Measurements from ENCODE around the gene MRPL27. TPM values are rescaled to one million over a fixed set of nuclear protein-coding genes. Genes with fewer than 3 reads are reported as not detected.

MRPL27 gene
- total and polyA plus RNA-seq, 2 of the 4 experiments (the other 2 are of a cell fraction) = 176 to 202 TPM

GRCh38 chr17:50371526-50371925 lies 1.5 kb downstream of the MRPL27 start:
- H4K20me1 ChIP-seq (ENCODE audit: insufficient read depth, low read length) = no peaks in the 10 kb centered on the region
- H3K4me3 ChIP-seq (ENCODE audit: insufficient read depth, low read depth, low read length) = no peak overlapping the region
- H3K4ac ChIP-seq (ENCODE audit: low read depth, low read length) = peak overlapping the region; percentile 30; the same call in 1 of the 2 replicates
- DNase-seq = no peak
- H3K9me1 ChIP-seq (ENCODE audit: insufficient read depth, low read length) = peaks cover 7% of the 10 kb centered on the region; the same call in 1 of the 2 replicates
- H3K4me1 ChIP-seq (ENCODE audit: control insufficient read depth, insufficient read depth, low read length) = no peaks in the 10 kb centered on the region
- in situ Hi-C loops (cut with MboI; ENCODE audit: low sequenced_read_pairs) = no loop called here
- ATAC-seq (ENCODE audit: low read depth) = no peak
- H3K23ac ChIP-seq (ENCODE audit: low read depth, low read length) = peak overlapping the region; percentile 77; the same call in 1 of the 2 replicates
- CTCF ChIA-PET = interaction anchor here (1.8 kb wide), 1 partner anchor 10 kb away, joined by 7 read pairs; no protein-coding TSS in a partner anchor
- peak overlapping the region; percentile 76; the same call in 1 of the 2 replicates for H2AK5ac ChIP-seq (ENCODE audit: low read depth, low read length)
- H3K9me3 ChIP-seq (ENCODE audit: control insufficient read depth, insufficient read depth, low read length) = no peaks in the 10 kb centered on the region
- 0 out of 2 replicates have a peak overlapping the region, but pooled peaks have one; percentile 12 for H2BK120ac ChIP-seq (ENCODE audit: low read depth, low read length)
- no peak overlapping the region; the same call in 1 of the 2 replicates for H3K14ac ChIP-seq (replicated peaks; ENCODE audit: low read depth, low read length)
- no peak overlapping the region; the same call in 1 of the 2 replicates for H3K27ac ChIP-seq (ENCODE audit: insufficient read depth, low read length)
- H4K8ac ChIP-seq (ENCODE audit: low read depth in 2 of 2, low read length in 2 of 2) = peak overlapping the region in 1 of 2 experiments; percentile 56; a peak in 2 of 4 replicates
- H3K27me3 ChIP-seq (ENCODE audit: control insufficient read depth, insufficient read depth, low read length) = no peaks in the 10 kb centered on the region
- BruUV-seq (replicated peaks) = no TSS peak
- no CpG with 5 or more reads among the region's 2 CpGs for WGBS, 2 experiments (ENCODE audit: extremely low coverage in 2 of 2, insufficient read length in 1 of 2)
- H2AFZ ChIP-seq (replicated peaks; ENCODE audit: low read length, poor library complexity) = no peak overlapping the region
- peak overlapping the region; percentile 38 for H2AK9ac ChIP-seq (replicated peaks; ENCODE audit: low read depth, low read length, poor library complexity)
- POLR2A ChIA-PET (ENCODE audit: unreplicated experiment) = no interaction called here
- H3K36me3 ChIP-seq (ENCODE audit: control insufficient read depth, insufficient read depth, low read length) = peaks cover 31% of the 10 kb centered on the region
- H3K9ac ChIP-seq (ENCODE audit: low read depth, low read length) = no peak overlapping the region
- intact Hi-C loops (cut with micrococcal nuclease) = no loop called here
- H2BK20ac ChIP-seq (ENCODE audit: low read depth, low read length) = no peak overlapping the region; the same call in 1 of the 2 replicates
- peak overlapping the region; percentile 88 for H3K4me2 ChIP-seq (ENCODE audit: low read depth, low read length)
- H2BK15ac ChIP-seq (ENCODE audit: low read depth, low read length) = no peak overlapping the region
- dilution Hi-C loops (cut with HindIII; ENCODE audit: low sequenced_read_pairs, unreplicated experiment) = no loop called here
- peaks cover 33 to 57% of the 10 kb centered on the region in 2 experiments for H3K79me1 ChIP-seq (ENCODE audit: low read depth in 1 of 2, low read length in 2 of 2)
- no peak overlapping the region for H3K56ac ChIP-seq (ENCODE audit: extremely low read depth, insufficient read depth, low read length)
- no peak overlapping the region for H2BK5ac ChIP-seq (ENCODE audit: low read depth, low read length, poor library complexity, severe bottlenecking)
- TF ChIP-seq POLR2A (IDR thresholded peaks at IDR 0.05; ENCODE audit: low read depth, low read length) = no peak
- no peak for TF ChIP-seq FOS (IDR thresholded peaks at IDR 0.05; ENCODE audit: low read depth, low read length)
- TF ChIP-seq MAZ (IDR thresholded peaks at IDR 0.05; ENCODE audit: borderline replicate concordance, low read depth, low read length) = no peak
- TF ChIP-seq CTCF (conservative IDR thresholded peaks at IDR 0.05; ENCODE audit: low read depth, low read length) = no peak
- no peak for TF ChIP-seq RFX5 (IDR thresholded peaks at IDR 0.05; ENCODE audit: low read depth, low read length)
- TF ChIP-seq RCOR1 (IDR thresholded peaks at IDR 0.05; ENCODE audit: insufficient replicate concordance, low read length) = no peak
- TF ChIP-seq MAFK (IDR thresholded peaks at IDR 0.05; ENCODE audit: low read depth, low read length) = no peak
- TF ChIP-seq ELK1 (IDR thresholded peaks at IDR 0.05; ENCODE audit: borderline replicate concordance, low read depth, low read length) = no peak
- no peak for TF ChIP-seq CEBPB (IDR thresholded peaks at IDR 0.05; ENCODE audit: low read depth, low read length)
- TF ChIP-seq BHLHE40 (IDR thresholded peaks at IDR 0.05; ENCODE audit: low read depth, low read length) = no peak
- no peak for TF ChIP-seq SMC3 (IDR thresholded peaks at IDR 0.05; ENCODE audit: low read depth, low read length)
- TF ChIP-seq USF2 (IDR thresholded peaks at IDR 0.05; ENCODE audit: low read depth, low read length) = no peak
- no peak for TF ChIP-seq CHD1 (IDR thresholded peaks at IDR 0.05; ENCODE audit: low read depth, low read length)
- TF ChIP-seq RAD21 (IDR thresholded peaks at IDR 0.05; ENCODE audit: low read length) = no peak
- no peak for TF ChIP-seq NFE2L2 (IDR thresholded peaks at IDR 0.05; ENCODE audit: low read depth, low read length)
- H4K5ac ChIP-seq (ENCODE audit: low read depth, low read length) = peak overlapping the region; percentile 9; the same call in 1 of the 2 replicates
- no peak overlapping the region for H3K18ac ChIP-seq (ENCODE audit: low read depth, low read length)
- H4K91ac ChIP-seq (ENCODE audit: insufficient read depth, low read depth, low read length) = no peak overlapping the region
